Eye (tissue), 1 donor: ENCODE measurements around the gene PEX7.
A peak's percentile ranks its signal among the peaks of the same experiment; 100 is the strongest.
"Not testable (repeated sequence)": the region's sequence is repeated elsewhere in the genome, so short reads cannot be mapped to it uniquely, and the experiment has no call there.

Experiments
- DNase-seq: peaks from one replicate; pipeline ENCODE4 v3.0.0-alpha.2; 2015

PEX7 gene

GRCh38 chr6:136956590-136957544, 134.5 kb downstream of the PEX7 start:
- DNase-seq, result peak; percentile 63

- DNase-seq, result no peak
These were observed 135.8 kb downstream of the PEX7 start for GRCh38 chr6:136958168-136958567.

GRCh38 chr6:136959471-136959891, 137.1 kb downstream of the PEX7 start:
- DNase-seq, result peak; percentile 28

GRCh38 chr6:136959935-136960334, 137.5 kb downstream of the PEX7 start:
- not testable (repeated sequence) for DNase-seq

- DNase-seq, result no peak
These were observed 138.4 kb downstream of the PEX7 start for GRCh38 chr6:136960781-136961180.

- no peak for DNase-seq
These were observed 139.5 kb downstream of the PEX7 start for GRCh38 chr6:136961848-136962247.

GRCh38 chr6:136962661-136963060, 140.3 kb downstream of the PEX7 start:
- DNase-seq, result peak; percentile 79

GRCh38 chr6:136963259-136963658, 140.9 kb downstream of the PEX7 start:
- peak; percentile 29 for DNase-seq
